GM21786 (cell line): Measurements from ENCODE around the gene PYGB.

ENCODE experiments used
- ATAC-seq: cut with Tn5 transposase; IDR thresholded peaks from one replicate; pipeline ENCODE4 v1.9.1; 2021; ENCODE audit not compliant: unreplicated experiment

The PYGB gene

GRCh38 chr20:25215521-25215920 lies 32.4 kb upstream of the PYGB start:
- ATAC-seq: no peak

- no peak for ATAC-seq
Measured at GRCh38 chr20:25216199-25216945, 31.5 kb upstream of the PYGB start.

GRCh38 chr20:25217161-25218108 lies 30.4 kb upstream of the PYGB start:
- no peak for ATAC-seq

- ATAC-seq: no peak
Measured at GRCh38 chr20:25218109-25218486, 29.8 kb upstream of the PYGB start.

- no peak for ATAC-seq
Measured at GRCh38 chr20:25218492-25218891, 29.4 kb upstream of the PYGB start.

GRCh38 chr20:25219365-25219764 lies 28.5 kb upstream of the PYGB start:
- no peak for ATAC-seq

GRCh38 chr20:25220021-25220730 lies 27.7 kb upstream of the PYGB start:
- ATAC-seq: no peak

- ATAC-seq: no peak
Measured at GRCh38 chr20:25220810-25221591, 26.9 kb upstream of the PYGB start.

- no peak for ATAC-seq
Measured at GRCh38 chr20:25221592-25222460, 26.1 kb upstream of the PYGB start.

GRCh38 chr20:25222461-25223178 lies 25.3 kb upstream of the PYGB start:
- no peak for ATAC-seq

GRCh38 chr20:25223179-25223661 lies 24.7 kb upstream of the PYGB start:
- ATAC-seq: no peak

- no peak for ATAC-seq
Measured at GRCh38 chr20:25223765-25224720, 23.8 kb upstream of the PYGB start.

- ATAC-seq: no peak
Measured at GRCh38 chr20:25224941-25225340, 22.9 kb upstream of the PYGB start.

GRCh38 chr20:25225642-25226432 lies 22.0 kb upstream of the PYGB start:
- no peak for ATAC-seq

- no peak for ATAC-seq
Measured at GRCh38 chr20:25226433-25227316, 21.2 kb upstream of the PYGB start.

GRCh38 chr20:25227317-25227831 lies 20.5 kb upstream of the PYGB start:
- no peak for ATAC-seq
